HG02852 (cell line): ENCODE data around the gene EFHD2.
"Not testable (repeated sequence)": the region's sequence is repeated elsewhere in the genome, so short reads cannot be mapped to it uniquely, and the experiment has no call there.

Source experiments
- ATAC-seq: cut with Tn5 transposase; IDR thresholded peaks from one replicate; pipeline ENCODE4 v1.9.1; 2021; ENCODE audit warnings: mild to moderate bottlenecking, moderate library complexity; ENCODE audit not compliant: unreplicated experiment

The EFHD2 gene, protein sequence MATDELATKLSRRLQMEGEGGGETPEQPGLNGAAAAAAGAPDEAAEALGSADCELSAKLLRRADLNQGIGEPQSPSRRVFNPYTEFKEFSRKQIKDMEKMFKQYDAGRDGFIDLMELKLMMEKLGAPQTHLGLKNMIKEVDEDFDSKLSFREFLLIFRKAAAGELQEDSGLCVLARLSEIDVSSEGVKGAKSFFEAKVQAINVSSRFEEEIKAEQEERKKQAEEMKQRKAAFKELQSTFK

DNA sequence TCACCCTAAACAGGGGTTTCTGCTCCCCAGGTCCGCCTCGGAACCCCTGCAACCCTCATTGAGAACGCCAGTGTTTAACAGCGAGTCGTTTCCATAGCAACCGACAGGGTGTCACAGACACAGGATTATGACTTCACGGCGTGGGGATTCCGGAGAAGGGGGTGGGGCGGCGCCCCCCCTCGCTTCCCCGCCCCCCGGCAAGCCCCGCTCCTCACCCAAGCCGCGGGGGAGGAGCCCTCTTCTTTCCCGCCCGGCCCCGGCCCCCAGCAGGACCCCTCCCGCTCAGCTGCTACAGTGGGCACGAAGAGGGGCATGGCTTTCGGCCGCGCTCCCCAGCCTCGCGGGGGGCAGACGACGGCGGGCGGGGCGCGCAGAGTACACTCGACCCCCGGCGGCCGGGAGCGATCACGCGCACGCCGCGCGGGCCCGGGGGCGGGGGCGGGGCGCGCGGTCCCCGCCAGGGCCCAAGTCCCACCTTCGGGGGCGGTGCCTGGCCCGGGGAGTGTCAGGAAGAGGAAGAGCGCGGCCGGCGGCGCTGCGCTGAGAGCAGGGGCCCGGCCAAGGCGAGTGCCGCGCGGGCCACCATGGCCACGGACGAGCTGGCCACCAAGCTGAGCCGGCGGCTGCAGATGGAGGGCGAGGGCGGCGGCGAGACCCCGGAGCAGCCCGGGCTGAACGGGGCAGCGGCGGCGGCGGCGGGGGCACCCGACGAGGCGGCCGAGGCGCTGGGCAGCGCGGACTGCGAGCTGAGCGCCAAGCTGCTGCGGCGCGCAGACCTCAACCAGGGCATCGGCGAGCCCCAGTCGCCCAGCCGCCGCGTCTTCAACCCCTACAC lies at the start of gene EFHD2:
Gene EFHD2 (plus strand): TSS at position 501 of the 835 bp plus-strand sequence. CDS start 84 bp downstream, at position 585.
- peak; percentile 81 for ATAC-seq

DNA sequence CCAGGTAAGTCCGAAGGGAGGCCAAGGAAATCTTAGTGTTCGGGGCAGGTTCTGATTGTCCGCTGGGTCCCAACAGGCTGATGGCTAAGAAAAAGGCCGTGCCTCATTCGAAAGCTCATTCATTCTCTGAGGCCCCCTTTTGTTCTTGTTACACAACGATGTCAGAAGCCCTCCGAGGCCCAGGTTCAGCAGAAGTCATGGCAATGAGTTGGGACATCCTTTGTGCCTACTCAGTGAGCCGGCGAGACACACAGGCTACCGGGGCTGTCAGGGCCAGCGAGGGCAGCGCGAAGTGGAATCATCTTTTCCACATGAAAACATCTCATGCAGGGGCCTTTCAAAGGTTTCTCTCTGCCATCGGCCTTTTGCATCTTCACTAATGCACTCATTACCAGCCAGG lies 49.0 kb upstream of the EFHD2 start:
- ATAC-seq: no peak

DNA sequence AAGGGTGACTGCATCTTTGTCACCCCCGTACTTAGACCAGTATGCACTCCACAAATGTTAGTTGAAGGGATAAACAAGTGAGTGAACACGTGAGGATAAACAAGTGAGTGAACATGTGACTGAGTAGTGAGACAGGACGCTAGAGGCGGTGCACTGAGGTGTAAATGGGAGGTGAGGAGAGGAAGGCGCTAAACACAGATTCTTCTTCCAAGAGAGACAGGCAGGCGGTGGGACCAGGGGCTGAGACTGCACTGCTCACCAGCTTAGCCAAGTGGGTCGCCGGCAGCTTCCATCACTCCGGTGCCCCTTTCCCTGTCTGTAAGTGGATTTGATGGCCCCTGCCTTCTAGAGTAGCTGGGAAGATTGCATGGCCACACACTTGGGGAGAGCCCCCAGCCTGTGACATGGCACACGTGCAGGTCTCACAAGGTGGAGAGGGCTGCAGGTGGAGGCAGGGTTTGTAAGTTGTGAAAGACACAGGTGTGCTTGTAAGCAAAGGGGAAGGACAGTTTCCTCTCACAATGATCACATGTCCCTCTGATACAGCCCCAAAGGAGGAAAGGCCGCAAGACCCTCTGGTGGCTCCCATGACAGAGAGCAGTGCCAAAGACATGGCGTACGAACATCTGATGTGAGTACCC lies 47.5 kb upstream of the EFHD2 start:
- ATAC-seq: no peak

DNA sequence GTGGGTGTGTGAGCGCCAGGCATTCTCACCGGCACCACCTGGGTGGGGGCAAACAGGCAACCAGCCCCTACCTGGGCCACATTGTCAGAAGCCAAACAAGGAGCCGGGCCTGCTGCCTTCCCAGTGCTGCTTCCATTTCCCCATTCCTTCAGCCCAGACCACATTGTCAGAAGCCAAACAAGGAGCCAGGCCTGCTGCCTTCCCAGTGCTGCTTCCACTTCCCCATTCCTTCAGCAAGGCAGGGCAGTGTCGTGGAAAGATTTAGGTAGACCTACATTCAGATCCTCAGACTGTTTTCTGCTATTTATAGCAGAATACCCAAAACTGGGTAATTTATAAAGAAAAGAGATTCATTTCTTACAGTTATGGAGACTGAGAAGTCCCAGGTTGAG lies 47.0 kb upstream of the EFHD2 start:
- no peak for ATAC-seq

DNA sequence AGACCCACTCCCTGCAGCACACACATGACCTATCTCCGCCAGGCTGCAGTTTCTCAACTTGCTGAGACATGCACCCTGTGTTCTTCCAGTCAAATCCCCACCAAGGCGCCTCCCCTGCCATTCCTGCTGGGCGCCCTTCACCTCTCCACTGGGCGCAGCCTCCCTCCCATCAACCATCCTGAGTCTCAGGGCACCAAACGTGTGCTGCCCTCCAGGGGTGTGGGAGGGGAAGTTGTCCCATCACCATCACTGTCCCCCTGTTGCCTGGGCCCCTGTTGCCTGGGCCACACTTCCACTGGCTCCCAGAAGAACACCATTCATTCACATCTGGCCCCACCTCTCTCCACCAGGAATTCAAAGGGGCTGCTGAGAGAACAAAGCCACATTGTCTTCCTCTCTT lies 44.9 kb upstream of the EFHD2 start:
- ATAC-seq: no peak

DNA sequence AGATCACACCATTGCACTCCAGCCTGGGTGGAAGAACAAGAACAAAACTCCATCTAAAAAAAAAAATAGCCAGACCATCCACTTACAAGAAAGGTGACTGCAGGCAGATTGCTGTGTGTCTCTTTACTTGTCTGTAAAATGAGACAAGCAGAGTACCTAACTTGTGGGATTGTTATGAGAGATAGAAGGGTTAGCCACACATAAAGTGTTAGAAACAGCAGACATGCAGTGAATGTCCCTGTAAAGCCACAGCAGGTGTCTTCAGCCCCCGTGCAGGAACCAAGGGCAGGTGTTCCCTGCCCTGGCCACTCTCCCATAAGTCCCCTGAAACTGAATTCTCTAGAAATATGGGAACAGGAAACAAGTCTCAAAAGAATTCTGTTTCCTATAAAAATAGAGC lies 40.8 kb upstream of the EFHD2 start:
- ATAC-seq: no peak

DNA sequence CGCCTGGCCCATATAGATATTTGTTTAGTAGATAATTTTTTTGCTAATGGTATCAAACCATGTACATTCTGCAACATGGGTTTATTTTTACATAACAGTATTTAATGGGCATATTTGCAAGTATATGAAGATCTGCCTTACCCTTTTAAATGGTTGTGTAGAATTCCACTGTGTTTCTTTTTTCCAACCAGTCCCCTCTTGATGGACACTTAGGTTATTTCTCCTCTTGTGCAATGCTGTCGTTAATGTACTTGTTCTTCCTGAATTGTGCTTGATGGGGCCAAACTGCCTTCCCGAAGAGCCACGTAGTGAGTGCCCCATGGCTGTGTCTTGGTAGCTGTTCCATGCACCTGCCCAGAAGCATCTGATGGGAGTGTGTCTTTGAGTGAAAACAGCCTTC lies 39.4 kb upstream of the EFHD2 start:
- ATAC-seq: no peak

DNA sequence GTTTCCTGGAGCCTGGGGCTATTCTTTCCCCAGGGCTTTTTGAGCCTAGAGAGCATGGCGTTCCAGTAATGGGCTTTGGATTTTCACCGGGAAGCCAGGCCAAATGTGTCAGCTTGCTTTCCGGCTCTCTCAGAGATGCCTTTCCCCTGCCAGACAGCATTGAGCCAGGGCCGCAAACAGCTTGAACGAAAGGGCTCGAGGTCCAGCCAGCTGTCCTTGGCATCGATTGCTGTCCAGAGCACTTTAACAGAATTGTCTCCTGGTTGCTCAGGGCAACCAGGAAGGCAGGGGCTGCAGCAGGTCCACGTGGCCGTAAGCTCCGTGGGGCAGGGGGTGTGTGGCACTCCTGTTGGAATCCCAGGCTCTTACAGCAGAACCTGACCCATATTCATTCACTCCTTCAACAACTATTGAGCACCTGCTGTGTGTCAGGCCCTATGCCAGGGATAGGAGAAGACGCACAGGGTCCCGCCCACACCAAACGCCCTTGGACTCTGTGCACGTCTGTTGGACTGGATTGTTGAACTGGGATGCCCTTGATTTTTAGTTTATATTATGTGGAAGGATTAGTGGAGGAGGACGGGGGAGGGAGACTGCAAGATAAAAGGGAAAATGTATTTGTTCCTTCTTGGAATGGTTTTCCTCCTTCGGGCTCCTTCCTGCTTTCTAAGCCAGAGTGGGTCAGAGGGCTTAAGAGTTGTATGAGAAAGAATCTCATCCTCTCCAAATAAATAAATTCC lies 38.7 kb upstream of the EFHD2 start:
- no peak for ATAC-seq

DNA sequence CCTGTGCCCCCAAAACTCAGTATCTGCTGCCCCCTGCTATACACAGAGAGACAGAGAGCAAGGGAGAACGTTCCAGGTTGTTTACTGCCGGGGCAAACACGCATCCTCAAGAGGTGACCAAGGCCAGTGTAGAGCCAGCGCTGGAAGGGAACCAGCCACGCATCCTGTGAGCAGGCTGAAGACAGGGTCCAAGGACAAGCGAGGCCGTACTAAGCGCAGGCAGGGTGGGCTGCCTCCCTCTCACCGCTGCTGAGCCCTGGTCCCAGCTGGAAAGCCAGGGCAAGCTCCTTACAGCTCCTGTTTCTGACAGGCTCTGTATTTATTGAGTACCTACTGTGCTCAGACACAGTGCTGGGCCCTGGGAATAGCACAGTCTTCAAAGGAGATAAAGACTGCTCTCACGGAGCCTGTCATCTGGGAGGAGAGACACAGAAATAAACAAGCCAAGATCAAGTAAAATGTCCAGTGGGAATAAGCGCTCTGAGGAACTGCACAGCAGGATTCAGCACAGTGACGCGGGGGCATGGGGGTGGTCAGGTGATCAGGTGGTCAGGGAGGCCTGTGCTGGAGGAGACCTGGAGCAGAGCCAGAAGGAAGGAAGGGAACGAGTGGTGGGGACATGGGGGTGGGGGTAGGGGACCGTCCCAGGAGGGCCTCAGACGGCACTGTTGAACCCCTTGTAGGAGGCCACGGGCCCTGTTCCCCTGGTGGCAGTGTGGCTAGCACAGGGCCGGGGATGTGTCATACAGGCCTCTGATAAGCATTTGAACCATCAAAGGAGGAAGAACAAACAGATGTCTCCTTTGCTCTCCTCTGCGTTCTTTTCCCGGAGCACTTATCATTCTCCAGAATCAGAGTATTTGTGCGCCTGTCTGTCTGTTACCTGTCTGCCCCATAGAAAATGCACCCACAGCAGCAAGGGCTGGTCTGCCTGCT lies 37.8 kb upstream of the EFHD2 start:
- ATAC-seq: no peak

DNA sequence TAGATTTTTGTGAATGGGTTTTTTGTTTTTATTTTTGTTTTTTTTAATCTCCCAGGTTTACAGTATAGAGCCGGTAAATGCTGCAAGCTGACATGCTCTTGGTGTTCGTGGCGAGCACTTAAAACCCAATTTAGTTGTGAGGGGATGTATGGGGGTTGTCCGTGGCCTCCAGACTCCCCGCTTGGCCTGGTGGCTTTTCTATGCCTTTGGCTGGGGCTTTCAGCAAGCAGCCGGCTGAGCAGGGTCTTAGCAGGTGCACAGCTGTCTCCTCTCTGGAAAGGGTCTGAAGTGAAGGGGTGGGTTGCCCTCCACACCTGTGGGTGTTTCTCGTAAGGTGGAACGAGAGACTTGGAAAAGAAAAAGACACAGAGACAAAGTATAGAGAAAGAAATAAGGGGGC lies 31.0 kb upstream of the EFHD2 start:
- no peak for ATAC-seq

DNA sequence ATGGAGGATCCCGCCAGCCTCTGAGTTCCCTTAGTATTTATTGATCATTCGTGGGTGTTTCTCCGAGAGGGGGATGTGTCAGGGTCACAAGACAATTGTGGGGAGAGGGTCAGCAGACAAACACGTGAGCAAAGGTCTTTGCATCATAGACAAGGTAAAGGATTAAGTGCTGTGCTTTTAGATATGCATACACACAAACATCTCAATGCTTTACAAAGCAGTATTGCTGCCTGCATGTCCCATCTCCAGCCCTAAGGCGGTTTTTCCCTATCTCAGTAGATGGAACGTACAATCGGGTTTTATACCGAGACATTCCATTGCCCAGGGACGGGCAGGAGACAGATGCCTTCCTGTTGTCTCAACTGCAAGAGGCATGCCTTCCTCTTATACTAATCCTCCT lies 30.5 kb upstream of the EFHD2 start:
- ATAC-seq: not testable (repeated sequence)

DNA sequence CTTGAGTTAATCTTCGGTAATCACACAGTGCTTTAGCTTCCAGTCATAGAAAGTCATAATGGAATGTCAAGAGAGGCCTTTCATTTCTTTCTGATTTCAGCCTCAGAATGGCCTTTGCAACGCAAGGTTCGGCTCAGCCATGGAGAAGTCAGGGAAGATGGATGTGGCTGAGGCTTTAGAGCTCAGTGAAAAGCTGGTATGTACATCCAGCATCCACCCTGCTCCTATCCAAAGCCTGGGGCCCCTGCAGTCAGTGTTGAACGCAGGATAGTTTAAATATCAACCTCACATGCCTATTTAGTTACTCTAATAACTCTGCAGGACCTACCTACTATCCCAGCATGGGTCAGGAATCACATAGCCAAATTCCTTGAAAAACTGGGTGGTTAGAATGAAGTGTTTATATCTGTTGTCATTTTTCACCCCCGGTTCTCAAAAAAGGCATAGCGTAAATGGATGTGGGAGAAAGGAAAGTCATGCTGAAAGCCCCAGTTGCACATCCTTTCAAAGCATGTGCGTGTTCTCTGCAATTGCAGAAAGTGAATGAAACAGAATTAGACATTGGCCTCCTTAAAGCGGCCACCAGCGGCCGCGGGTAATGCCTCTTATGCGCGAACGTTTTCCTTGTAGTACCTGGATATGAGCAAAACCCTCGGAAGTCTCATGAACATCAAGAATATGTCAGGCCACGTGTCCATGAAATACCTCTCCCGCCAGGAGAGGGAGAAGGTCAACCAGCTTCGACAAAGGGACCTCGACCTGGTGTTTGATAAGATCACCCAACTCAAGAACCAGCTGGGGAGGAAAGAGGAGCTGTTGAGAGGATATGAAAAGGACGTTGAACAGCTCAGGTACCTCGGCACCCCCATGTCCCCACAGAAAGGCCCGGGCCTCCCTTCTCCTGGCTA lies 28.8 kb upstream of the EFHD2 start:
- no peak for ATAC-seq

DNA sequence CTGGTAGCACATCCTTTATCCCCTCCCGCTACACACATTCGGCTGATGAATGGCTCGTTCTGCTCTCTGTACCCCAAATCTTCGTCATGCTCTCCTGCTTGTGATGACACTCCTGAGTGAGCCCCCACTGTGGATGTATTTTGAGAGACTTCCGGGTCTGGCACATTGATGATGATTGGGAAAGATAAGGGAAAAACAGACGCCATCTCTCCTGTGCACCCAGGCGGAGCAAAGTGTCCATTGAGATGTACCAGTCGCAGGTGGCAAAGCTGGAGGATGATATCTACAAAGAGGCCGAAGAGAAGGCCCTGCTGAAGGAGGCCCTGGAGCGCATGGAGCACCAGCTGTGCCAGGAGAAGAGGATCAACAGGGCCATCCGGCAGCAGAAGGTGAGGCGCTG lies 27.9 kb upstream of the EFHD2 start:
- no peak for ATAC-seq

DNA sequence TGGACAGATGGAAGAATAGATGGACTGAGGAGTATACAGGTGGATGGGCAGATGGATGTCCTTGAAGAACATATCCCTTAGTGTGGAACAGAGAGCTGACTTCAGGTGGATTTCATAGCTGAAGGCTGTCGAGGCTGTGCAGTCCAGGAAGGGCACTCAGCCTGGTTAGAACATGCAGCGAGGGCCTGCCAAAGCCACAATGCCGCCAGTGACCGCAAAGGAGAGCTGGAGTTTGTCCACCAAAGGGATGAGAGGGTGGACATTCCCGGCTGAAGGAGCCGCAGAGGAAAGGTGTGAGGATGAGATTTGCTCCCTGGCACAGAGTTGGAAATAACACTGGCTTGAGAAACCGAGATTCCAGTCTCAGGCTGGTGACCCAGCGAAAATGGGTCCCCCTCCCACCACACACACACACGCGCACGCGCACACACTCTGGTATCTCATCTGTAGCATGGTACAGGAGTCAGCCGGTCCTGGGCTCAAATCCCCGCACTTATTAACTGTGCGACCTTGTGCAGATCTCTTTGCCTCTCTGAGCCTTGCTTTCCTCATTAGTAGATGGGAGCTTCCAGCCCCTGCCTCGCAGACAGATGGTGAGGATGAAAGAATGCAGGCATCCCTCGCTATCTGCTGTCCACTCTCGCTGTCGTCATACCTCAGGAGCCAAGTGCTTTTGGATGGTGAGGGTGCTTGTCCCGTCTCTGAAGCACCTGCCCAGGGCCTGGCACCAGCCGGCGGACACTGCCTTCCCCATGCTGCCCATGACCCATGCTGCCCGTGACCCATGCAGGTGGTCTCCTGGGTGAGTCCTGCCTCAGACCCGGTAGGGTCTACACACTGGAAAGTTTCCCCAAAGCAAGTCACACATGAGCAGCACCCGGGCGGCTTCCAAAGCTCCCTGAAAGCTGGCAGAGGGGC lies 26.8 kb upstream of the EFHD2 start:
- no peak for ATAC-seq

DNA sequence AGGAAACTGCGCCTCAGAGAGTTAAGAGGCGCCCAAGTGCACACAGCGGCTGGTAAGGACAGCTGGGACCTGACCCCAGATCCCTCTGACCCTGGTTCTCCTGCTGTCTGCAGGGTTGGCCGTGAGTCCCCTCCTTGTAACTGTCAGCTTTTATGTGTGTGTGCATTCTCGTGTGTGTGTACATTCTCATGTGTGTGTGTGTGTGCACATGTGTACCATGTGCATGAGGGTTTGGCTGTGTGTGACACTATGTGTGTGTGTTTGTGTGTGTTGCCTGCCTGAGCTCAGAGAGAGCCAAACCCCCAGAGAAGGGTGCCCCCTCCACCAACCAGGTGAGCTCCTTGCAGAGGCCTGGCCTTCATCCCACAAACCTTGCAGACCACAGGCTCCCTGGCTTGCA lies 25.9 kb upstream of the EFHD2 start:
- ATAC-seq: no peak

DNA sequence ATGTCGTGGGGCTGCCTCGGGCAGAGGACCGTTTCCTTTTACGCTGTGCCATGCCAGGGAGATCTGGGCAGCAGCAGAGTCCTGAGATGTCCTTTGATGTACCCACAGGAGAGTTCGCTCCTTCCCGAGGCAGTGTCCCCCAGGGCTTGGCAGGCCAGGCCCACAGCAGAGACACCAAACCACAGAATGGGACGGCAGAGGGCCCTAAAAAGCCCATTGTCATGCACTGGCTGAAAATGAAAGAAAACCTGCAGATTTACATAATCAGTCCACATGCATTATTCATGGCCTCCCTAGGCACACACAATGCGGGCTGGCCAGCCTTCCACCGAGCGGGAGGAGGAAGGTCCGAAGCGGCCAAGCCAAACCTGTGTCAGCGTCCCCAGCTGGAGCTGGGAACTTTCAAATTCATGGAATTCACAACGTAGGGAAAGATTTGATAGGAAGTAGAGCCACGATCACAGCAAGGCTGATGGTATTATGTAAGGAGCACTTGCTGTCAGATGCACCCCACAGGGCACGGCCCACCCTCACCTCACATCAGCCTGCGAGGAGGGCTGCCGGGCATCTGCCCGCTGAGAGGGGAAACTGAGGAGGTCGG lies 25.3 kb upstream of the EFHD2 start:
- ATAC-seq: no peak

DNA sequence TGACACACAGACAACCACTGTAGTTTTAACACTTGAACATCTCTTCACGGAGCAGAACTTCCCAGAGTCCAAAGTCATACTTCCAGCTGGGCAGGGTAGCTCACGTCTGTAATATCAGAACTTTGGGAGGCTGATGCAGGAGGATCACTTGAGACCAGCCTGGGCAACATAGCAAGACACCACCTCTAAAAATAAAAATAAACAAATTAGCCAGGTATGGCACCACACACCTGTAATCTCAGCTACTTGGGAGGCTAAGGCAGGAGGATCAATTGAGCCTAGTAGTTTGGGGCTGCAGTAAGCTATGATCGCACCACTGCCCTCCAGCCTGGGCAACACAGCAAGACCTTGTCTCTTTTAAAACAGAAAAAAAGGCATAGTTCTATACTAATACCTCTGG lies 24.3 kb upstream of the EFHD2 start:
- no peak for ATAC-seq
